Adrenal gland (tissue), 12 donors: Measurements from ENCODE around the gene TMEM266. TPM values are rescaled to one million over a fixed set of nuclear protein-coding genes. Genes with fewer than 3 reads are reported as not detected.
A peak's percentile ranks its signal among the peaks of the same experiment; 100 is the strongest.

Source experiments
- DNase-seq, 7 donors: peaks; one replicate each; pipeline ENCODE4 v3.0.0-alpha.2; 2019 to 2020
- H3K27ac ChIP-seq, 5 donors: fragments of 200-600 bp; sonication (generic) in 4 of 5; 1 replicate in 3 of 5; 2 replicates in 2 of 5; pipeline versions ENCODE4 v1.5.1 to v1.8.0; 2016 to 2020; ENCODE audit warnings: mild to moderate bottlenecking in 1 of 5
- H3K27me3 ChIP-seq: fragments of 200-600 bp; 2 replicates; pipeline ENCODE4 v1.8.0; 2021
- H3K36me3 ChIP-seq, 2 donors: fragments of 200-600 bp; replicated peaks in 1 of 2; 1 replicate in 1 of 2; 2 replicates in 1 of 2; pipeline versions ENCODE4 v1.5.1 to v1.8.0; 2018 to 2022
- H3K4me1 ChIP-seq, 2 donors: fragments of 200-600 bp; replicated peaks in 1 of 2; 1 replicate in 1 of 2; 2 replicates in 1 of 2; pipeline versions ENCODE4 v1.5.1 to v1.8.0; 2018 to 2021
- H3K4me3 ChIP-seq, 4 donors: fragments of 200-600 bp; sonication (generic) in 3 of 4; one replicate each; pipeline ENCODE4 v1.5.1; 2016 to 2018
- H3K9me3 ChIP-seq, 3 donors: fragments of 200-600 bp; sonication (generic) in 1 of 3; replicated peaks in 1 of 3; 1 replicate in 2 of 3; 2 replicates in 1 of 3; pipeline versions ENCODE4 v1.5.1 to v1.8.0; 2016 to 2021
- POLR2A ChIP-seq, 2 donors: fragments of 450-650 bp; IDR thresholded peaks; one replicate each; pipeline ENCODE4 v1.6.1; 2017; ENCODE audit warnings: antibody characterized with exemption in 2 of 2, mild to moderate bottlenecking in 2 of 2, moderate library complexity in 1 of 2
- WGBS, 4 donors: extraction: QIAGEN DNeasy Blood & Tissue Kit in 2 of 4; methylation state at CpG; one replicate each; pipeline versions ENCODE4 v1.1.5 to v1.1.7; 2013 to 2017; 5-methylcytosine and 5-hydroxymethylcytosine counted together
- intact Hi-C, 2 donors: fragments of 100-400 bp; cut with DNase I; formaldehyde crosslinking; loops; one replicate each; pipeline versions ENCODE4 v1.14.1 to v1.15.0; 2022 to 2023
- polyA plus RNA-seq, 3 donors: library from polyadenylated mRNA; stranded (reverse); fragments of 200-250 nt in 2 of 3; fragments of 350-450 nt in 1 of 3; fragmentation: Illumina TruSeq in 1 of 3; extraction: RNeasy Lipid Tissue Mini Kit (QIAGEN cat#74804) in 1 of 3; gene quantifications; one replicate each; pipeline ENCODE4 v1.2.3, GENCODE V29; 2013 to 2014
- total RNA-seq, 9 donors: library from RNA; depleted of rRNA in 4 of 9; stranded (reverse); fragments of >200 nt in 4 of 9; fragments of 120-200 nt in 1 of 9; fragmentation: NEBNext Ultra II Directional in 1 of 9; extraction: Animal tissue kit (Norgen Biotek cat#: 25700) in 1 of 9; gene quantifications; one replicate each; pipeline versions ENCODE4 v1.1.0 to v1.2.4, GENCODE V29; 2013 to 2023
- TF ChIP-seq, protein P1 (sequence below), 6 experiments: fragments of 450-650 bp in 4 of 6; fragments of 200-600 bp in 2 of 6; sonication (generic) in 1 of 6; IDR thresholded peaks; 1 replicate in 5 of 6; 2 replicates in 1 of 6; pipeline versions ENCODE4 v1.5.1 to v1.8.0; 2016 to 2021; ENCODE audit warnings: antibody characterized with exemption in 6 of 6, mild to moderate bottlenecking in 2 of 6, moderate library complexity in 1 of 6
- donor health status: healthy with polysubstance abuse.
- donor health status: Bipolar disorder and iron deficiency.
- donor health status: DM: yes; HTN: yes; CAD: no.
- donor health status: DM: no; HTN: no; CAD: no.
- donor health status: DM: no; HTN: no; CAD: no.
- donor health status: DM: yes; HTN: yes; CAD: no.

Gene TMEM266
- total and polyA plus RNA-seq, 12 donors, result 1.3 to 23.1 (median 5.9) TPM

- Histone ChIP-seq H3K4me3 (no peak overlapping the region), H3K27me3 (no peaks in the 10 kb centered on the region), H3K27ac (no peak overlapping the region), H3K4me1 (peaks cover 0 to under 1% of the 10 kb centered on the region in 2 donors), H3K36me3 (peaks cover 2 to 7% of the 10 kb centered on the region in 2 donors), H3K9me3 (no peaks in the 10 kb centered on the region)
- intact Hi-C loops, result no loop called here
- no peak for DNase-seq
- 70 to 91% (median 83%) methylated on average over 4 of the region's 4 CpGs for WGBS, 4 donors
- no peak for TF ChIP-seq POLR2A (IDR thresholded peaks at IDR 0.05)
- TF ChIP-seq, protein P1, sequence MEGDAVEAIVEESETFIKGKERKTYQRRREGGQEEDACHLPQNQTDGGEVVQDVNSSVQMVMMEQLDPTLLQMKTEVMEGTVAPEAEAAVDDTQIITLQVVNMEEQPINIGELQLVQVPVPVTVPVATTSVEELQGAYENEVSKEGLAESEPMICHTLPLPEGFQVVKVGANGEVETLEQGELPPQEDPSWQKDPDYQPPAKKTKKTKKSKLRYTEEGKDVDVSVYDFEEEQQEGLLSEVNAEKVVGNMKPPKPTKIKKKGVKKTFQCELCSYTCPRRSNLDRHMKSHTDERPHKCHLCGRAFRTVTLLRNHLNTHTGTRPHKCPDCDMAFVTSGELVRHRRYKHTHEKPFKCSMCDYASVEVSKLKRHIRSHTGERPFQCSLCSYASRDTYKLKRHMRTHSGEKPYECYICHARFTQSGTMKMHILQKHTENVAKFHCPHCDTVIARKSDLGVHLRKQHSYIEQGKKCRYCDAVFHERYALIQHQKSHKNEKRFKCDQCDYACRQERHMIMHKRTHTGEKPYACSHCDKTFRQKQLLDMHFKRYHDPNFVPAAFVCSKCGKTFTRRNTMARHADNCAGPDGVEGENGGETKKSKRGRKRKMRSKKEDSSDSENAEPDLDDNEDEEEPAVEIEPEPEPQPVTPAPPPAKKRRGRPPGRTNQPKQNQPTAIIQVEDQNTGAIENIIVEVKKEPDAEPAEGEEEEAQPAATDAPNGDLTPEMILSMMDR (IDR thresholded peaks at IDR 0.05), result no peak
Measured at GRCh38 chr15:76234337-76234889, 174.6 kb downstream of the TMEM266 start.

- no peak overlapping the region for H3K4me3 ChIP-seq
- intact Hi-C loops, result no loop called here
- H3K27ac ChIP-seq, result no peak overlapping the region
- peaks cover 0 to 9% of the 10 kb centered on the region in 2 donors for H3K4me1 ChIP-seq
- no peaks in the 10 kb centered on the region for H3K9me3 ChIP-seq
- no peaks in the 10 kb centered on the region for H3K27me3 ChIP-seq
- peaks cover 0 to 7% of the 10 kb centered on the region in 2 donors for H3K36me3 ChIP-seq
- TF ChIP-seq, protein P1 (IDR thresholded peaks at IDR 0.05), result peak; percentile 33 to 55 (median 47)
- TF ChIP-seq POLR2A (IDR thresholded peaks at IDR 0.05), result no peak
- DNase-seq, result no peak
- WGBS, 4 donors, result 76 to 87% (median 83%) methylated on average over 3 of the region's 3 CpGs
Measured at GRCh38 chr15:76235186-76235826, 175.5 kb downstream of the TMEM266 start.

- no peak overlapping the region for H3K4me3 ChIP-seq
- no peaks in the 10 kb centered on the region for H3K36me3 ChIP-seq
- no peak for TF ChIP-seq POLR2A (IDR thresholded peaks at IDR 0.05)
- TF ChIP-seq, protein P1 (IDR thresholded peaks at IDR 0.05), result no peak
- H3K9me3 ChIP-seq, result no peaks in the 10 kb centered on the region
- no peak overlapping the region for H3K27ac ChIP-seq
- WGBS, 4 donors, result 81 to 93% (median 88%) methylated on average over 2 of the region's 2 CpGs
- H3K27me3 ChIP-seq, result no peaks in the 10 kb centered on the region
- peaks cover 0 to 9% of the 10 kb centered on the region in 2 donors for H3K4me1 ChIP-seq
- no peak for DNase-seq
- intact Hi-C loops, result no loop called here
Measured at GRCh38 chr15:76236350-76236749, 176.6 kb downstream of the TMEM266 start.

GRCh38 chr15:76239786-76240185 is 180.0 kb downstream of the TMEM266 start:
- Histone ChIP-seq H3K9me3 (no peaks in the 10 kb centered on the region), H3K36me3 (no peaks in the 10 kb centered on the region), H3K4me3 (no peak overlapping the region), H3K27ac (no peak overlapping the region), H3K27me3 (no peaks in the 10 kb centered on the region), H3K4me1 (peaks cover 0 to 9% of the 10 kb centered on the region in 2 donors)
- TF ChIP-seq, protein P1 (IDR thresholded peaks at IDR 0.05), result no peak
- TF ChIP-seq POLR2A (IDR thresholded peaks at IDR 0.05), result no peak
- WGBS, 4 donors, result 26 to 40% (median 39%) methylated on average over 1 of the region's 1 CpG
- intact Hi-C loops, result no loop called here
- DNase-seq, result peak in 1 of 7 donors; percentile 10
